HG03280 (cell line): ENCODE data around the gene VWC2L.

Source experiments
- ATAC-seq: cut with Tn5 transposase; IDR thresholded peaks from one replicate; pipeline ENCODE4 v1.9.1; 2021; ENCODE audit warnings: mild to moderate bottlenecking, moderate library complexity; ENCODE audit not compliant: unreplicated experiment

The VWC2L gene

DNA sequence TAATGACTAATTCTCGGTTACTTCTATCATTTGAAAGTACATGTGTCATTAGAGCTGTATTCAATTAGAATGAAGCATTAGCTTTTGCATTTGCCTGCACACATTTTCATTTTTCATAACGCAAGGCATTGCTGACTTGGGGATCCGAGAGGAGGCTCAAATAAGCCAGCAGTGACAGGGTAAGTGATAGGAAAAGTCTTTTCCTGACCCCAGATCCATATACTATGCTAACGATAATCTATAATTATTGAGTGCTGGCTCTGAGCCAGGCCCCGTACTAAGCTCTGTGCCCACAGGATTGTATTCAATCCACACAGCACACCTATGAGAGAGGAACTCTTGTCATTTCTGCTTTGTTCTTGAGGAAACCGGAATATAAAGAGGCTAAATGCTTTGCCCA is 168.2 kb downstream of the VWC2L start:
- no peak for ATAC-seq

DNA sequence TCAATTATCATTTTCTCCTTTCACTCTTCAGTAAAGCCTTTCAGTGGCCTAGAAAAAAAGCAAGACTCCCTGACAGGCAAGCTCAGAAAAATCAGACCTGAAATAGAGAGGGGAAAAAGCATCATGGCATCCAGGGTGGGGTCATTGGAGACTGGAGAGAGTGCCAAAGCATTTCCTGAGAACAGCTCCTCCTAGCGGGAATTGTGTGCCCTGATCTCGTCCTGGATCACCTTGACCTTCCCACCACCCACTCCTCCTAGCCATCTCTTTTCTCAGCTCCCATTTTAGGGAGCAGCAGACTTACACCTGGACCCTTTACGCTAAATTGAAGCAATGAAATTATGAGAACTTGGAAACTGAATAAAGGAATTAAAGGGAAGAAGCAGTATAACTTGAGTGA is 176.6 kb downstream of the VWC2L start:
- no peak for ATAC-seq

- no peak for ATAC-seq
These were observed 180.5 kb downstream of the VWC2L start for GRCh38 chr2:214591366-214591765.

- no peak for ATAC-seq
These were observed 181.2 kb downstream of the VWC2L start for GRCh38 chr2:214592011-214592410.

DNA sequence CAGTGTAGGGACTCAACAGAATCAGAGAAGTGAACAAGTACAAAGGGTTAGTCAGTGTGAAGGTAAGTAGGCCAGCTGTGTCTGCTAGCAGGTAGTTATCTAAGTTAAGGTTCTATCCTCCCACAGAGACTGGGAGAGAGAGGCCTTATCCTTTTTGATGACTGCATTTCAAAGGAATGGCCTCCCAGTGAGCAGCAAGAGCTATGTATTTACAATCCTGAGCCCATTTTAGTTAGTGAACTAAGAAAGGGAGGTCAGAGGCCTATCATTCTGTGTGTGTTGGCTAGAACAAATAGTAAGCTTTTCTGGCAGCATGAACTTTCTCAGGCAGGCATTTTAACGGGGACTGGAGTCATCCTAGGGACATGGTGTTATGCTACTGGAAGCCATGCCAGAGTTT is 182.9 kb downstream of the VWC2L start:
- ATAC-seq = no peak

DNA sequence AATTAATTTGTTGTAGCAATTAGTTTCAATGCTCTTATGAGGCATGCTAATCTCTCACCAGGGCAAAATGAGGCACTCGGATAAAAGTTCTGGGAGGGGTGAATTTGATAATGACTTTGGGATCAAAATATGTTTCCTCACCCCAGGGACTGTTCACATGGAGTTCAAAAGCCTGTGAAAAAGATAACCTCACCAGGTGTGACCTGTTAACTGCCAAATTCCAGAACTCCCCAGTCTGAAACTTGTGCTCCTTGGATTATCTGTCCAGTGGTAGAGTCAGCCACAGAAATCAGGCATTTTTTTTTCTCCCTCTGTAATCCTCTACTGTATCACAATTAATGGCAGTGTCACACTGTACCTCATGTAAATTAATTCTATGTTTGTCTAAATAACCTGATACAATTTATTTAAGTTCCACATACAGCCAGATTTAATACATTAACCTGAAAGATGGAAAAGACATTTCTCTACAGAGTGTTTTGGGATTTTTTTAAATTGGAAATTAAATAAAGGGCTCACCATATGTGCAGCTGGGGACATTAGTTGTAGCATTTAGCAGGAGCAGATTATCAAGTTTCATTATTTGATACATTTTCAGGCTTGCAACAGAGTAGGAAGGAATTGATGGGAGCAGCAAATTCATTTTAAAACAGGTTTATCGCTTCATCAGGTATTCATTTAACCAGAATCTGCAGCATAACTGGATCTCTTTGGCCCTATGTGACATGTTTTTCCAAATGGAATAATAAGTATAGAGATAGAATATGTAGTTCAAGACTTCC is 191.2 kb downstream of the VWC2L start:
- no peak for ATAC-seq

DNA sequence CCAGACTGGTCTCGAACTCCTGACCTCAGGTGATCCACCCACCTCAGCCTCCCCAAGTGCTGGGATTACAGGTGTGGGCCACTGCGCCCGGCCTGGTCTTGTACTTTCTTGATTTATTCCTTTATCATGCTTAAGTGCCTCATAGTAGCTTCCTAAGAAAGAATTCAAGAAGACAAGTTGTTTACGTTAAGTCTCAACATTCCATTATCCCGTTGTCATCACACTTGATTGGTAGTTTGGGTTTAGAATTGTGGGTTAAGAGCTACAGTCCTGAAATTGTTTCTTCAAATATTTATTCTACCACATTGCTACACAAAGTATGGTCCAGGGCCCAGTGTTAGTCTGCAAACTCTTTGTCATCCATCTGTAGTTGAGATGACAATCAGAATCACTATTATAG is 194.0 kb downstream of the VWC2L start:
- no peak for ATAC-seq

DNA sequence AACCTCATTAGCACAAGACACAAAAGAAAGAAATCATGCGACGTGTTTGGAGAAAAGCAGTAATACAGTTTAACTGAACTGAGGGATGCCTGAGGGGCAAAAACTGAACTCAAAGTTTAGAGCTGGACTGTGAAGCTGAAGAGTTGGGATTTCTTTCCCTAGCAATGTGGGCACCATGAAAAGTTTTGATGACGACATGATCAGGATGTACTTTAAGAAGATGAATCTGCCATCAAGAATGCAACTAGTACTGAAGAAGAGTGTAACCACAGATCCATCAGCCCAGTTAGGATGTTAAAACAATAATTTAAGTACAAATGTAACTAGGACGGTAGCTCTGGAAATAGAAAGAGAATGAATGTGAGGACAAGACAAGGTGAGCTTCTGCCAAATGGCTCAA is 196.2 kb downstream of the VWC2L start:
- no peak for ATAC-seq

DNA sequence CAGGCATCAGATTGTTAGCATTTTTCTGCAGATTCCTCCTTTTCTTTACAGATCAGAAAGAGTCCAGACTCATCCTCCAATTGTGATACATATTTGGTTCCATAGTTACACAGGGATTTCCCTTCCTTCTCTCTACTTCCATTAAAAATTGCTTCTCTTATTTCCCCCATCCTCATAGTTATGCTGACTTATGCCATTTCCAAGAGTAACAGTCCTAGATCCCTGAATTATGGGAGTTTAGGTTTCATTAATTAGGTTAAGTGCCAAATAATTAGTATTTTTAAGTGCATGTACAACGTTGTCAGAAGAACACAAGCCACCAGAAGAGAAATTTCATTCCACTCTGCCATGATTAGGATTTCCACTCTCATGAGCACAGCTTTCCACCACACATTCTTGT is 200.2 kb downstream of the VWC2L start:
- no peak for ATAC-seq

DNA sequence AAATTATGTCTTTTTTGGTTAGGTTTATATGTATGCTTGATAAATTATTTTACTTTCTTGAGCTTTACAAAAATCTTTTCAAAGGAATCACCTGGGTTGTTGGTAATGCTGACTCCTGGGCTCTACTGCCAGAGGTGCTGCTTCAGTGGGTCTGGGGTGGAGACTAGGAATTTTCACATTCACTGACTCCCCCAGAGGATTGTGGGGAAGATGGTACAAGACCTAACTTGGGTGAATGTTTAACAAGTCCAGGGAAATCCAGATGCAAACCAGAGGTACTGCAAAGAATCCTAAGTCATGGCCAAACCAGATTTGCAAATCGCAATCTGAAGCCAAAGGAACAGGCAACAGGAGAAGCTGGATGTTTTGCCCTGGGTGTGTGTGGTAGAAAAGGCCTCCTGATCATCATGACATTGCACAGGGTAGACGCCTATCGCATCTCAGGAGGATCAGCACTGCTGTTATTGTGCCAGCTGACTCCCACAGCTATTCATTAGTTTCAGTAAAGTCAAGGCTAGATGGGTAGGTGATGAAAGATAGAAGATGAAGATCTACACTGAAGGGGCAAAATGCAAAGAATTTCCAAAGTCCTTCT is 213.4 kb downstream of the VWC2L start:
- ATAC-seq = no peak

GRCh38 chr2:214628091-214628490 is 217.2 kb downstream of the VWC2L start:
- ATAC-seq = no peak
